Neural cell (in vitro differentiated cells): ENCODE measurements around the gene PAOX. TPM values are rescaled to one million over a fixed set of nuclear protein-coding genes. Genes with fewer than 3 reads are reported as not detected.
"Not testable (repeated sequence)": the region's sequence is repeated elsewhere in the genome, so short reads cannot be mapped to it uniquely, and the experiment has no call there.

Source experiments
- H2AFZ ChIP-seq: fragments of 200-600, 300-800 bp; sonication (generic), shearing (Covaris generic); 2 replicates; pipeline ENCODE4 v1.6.0; 2014; ENCODE audit warnings: low read depth, mild to moderate bottlenecking, antibody characterized with exemption, low read length, moderate library complexity
- H3F3A ChIP-seq: fragments of 200-600 bp; shearing (Covaris generic); 2 replicates; pipeline ENCODE4 v1.6.1; 2016; ENCODE audit warnings: mild to moderate bottlenecking, moderate library complexity, mixed read lengths, antibody characterized with exemption, low read length; ENCODE audit not compliant: insufficient read depth, poor library complexity, severe bottlenecking
- H3K27ac ChIP-seq: fragments of 200-600, 300-800 bp; sonication (generic), shearing (Covaris generic); 2 replicates; pipeline ENCODE4 v1.5.1; 2014; ENCODE audit warnings: mild to moderate bottlenecking, low read length, moderate library complexity
- H3K27me3 ChIP-seq: fragments of 300-800, 200-600 bp; sonication (generic), shearing (Covaris generic); 2 replicates; pipeline ENCODE4 v1.6.0; 2014; ENCODE audit warnings: mild to moderate bottlenecking, low read depth, low read length, moderate library complexity; ENCODE audit not compliant: insufficient read depth
- H3K36me3 ChIP-seq: fragments of 300-800, 200-600 bp; sonication (generic), shearing (Covaris generic); 2 replicates; pipeline ENCODE4 v1.5.1; 2014; ENCODE audit warnings: mild to moderate bottlenecking, antibody characterized with exemption, low read length, moderate library complexity; ENCODE audit not compliant: insufficient read depth
- H3K4me2 ChIP-seq: fragments of 300-800, 200-600 bp; sonication (generic), shearing (Covaris generic); 2 replicates; pipeline ENCODE4 v1.6.0; 2014; ENCODE audit warnings: mild to moderate bottlenecking, low read length
- H3K4me3 ChIP-seq: fragments of 300-800, 200-600 bp; sonication (generic), shearing (Covaris generic); 2 replicates; pipeline ENCODE4 v1.5.1; 2014; ENCODE audit warnings: mild to moderate bottlenecking, low read length, moderate library complexity
- H3K79me2 ChIP-seq: fragments of 200-600 bp; shearing (Covaris generic); replicated peaks from 2 replicates; pipeline ENCODE4 v1.6.0; 2014; ENCODE audit warnings: mild to moderate bottlenecking, low read length, moderate library complexity; ENCODE audit not compliant: insufficient read depth
- H3K9ac ChIP-seq: fragments of 300-800, 200-600 bp; sonication (generic), shearing (Covaris generic); 2 replicates; pipeline ENCODE4 v1.6.1; 2016; ENCODE audit warnings: mild to moderate bottlenecking, low read length, mixed read lengths
- H3K9me2 ChIP-seq: fragments of 200-600 bp; shearing (Covaris generic); 2 replicates; pipeline ENCODE4 v1.6.1; 2016; ENCODE audit warnings: mild to moderate bottlenecking, low read length, mixed read lengths; ENCODE audit not compliant: insufficient read depth
- H3K9me3 ChIP-seq: fragments of 200-600, 300-800 bp; sonication (generic), shearing (Covaris generic); 2 replicates; pipeline ENCODE4 v1.6.1; 2016; ENCODE audit warnings: mild to moderate bottlenecking, mixed run types, low read length, moderate library complexity, mixed read lengths
- H4K20me1 ChIP-seq: fragments of 200-600 bp; shearing (Covaris generic); 2 replicates; pipeline ENCODE4 v1.6.1; 2016; ENCODE audit warnings: mild to moderate bottlenecking, mixed run types; ENCODE audit not compliant: insufficient read depth
- CTCF ChIP-seq: fragments of 450-650 bp; IDR thresholded peaks from 2 replicates; pipeline ENCODE4 v1.5.1; 2014; ENCODE audit warnings: antibody characterized with exemption, mild to moderate bottlenecking, moderate library complexity; ENCODE audit not compliant: poor library complexity, severe bottlenecking
- EP300 ChIP-seq: fragments of 450-650 bp; conservative IDR thresholded peaks from 2 replicates; pipeline ENCODE4 v1.6.1; 2014; ENCODE audit warnings: antibody characterized with exemption, mild to moderate bottlenecking, moderate library complexity; ENCODE audit not compliant: poor library complexity, severe bottlenecking
- EZH2 ChIP-seq: fragments of 200-600, 300-800 bp; shearing (Covaris generic), sonication (generic); IDR thresholded peaks from 2 replicates; pipeline ENCODE4 v1.6.1; 2014; ENCODE audit warnings: antibody characterized with exemption, low read length, borderline replicate concordance, mild to moderate bottlenecking; ENCODE audit not compliant: insufficient read depth, poor library complexity, severe bottlenecking
- MXI1 ChIP-seq: fragments of 450-650 bp; conservative IDR thresholded peaks from 2 replicates; pipeline ENCODE4 v1.6.1; 2014; ENCODE audit warnings: antibody characterized with exemption, mild to moderate bottlenecking; ENCODE audit not compliant: poor library complexity, severe bottlenecking
- POLR2AphosphoS5 ChIP-seq: IDR thresholded peaks from 2 replicates; pipeline ENCODE4 v1.6.1; 2012
- RAD21 ChIP-seq: fragments of 450-650 bp; conservative IDR thresholded peaks from 2 replicates; pipeline ENCODE4 v1.6.1; 2014; ENCODE audit warnings: antibody characterized with exemption, mild to moderate bottlenecking, moderate library complexity
- REST ChIP-seq: IDR thresholded peaks from 2 replicates; pipeline ENCODE4 v1.6.1; 2012; ENCODE audit warnings: borderline replicate concordance
- SMC3 ChIP-seq: fragments of 450-650 bp; conservative IDR thresholded peaks from 2 replicates; pipeline ENCODE4 v1.6.1; 2014; ENCODE audit warnings: antibody characterized with exemption, mild to moderate bottlenecking, moderate library complexity; ENCODE audit not compliant: poor library complexity
- TAF1 ChIP-seq: IDR thresholded peaks from 2 replicates; pipeline ENCODE4 v1.6.1; 2012; ENCODE audit warnings: low read depth
- polyA plus RNA-seq: library from polyadenylated mRNA; depleted of rRNA; stranded (reverse); fragments of >200 nt; gene quantifications from 2 replicates; pipeline ENCODE4 v1.2.3, GENCODE V29; 2014

The PAOX gene
- polyA plus RNA-seq, 1 donor from 2014 or later, result 3.0 TPM

GRCh38 chr10:133411523-133412380 is 32.7 kb downstream of the PAOX start:
- Histone ChIP-seq H3K9me3 (no peaks in the 10 kb centered on the region), H3F3A (no peaks in the 10 kb centered on the region), H3K9ac (no peak overlapping the region), H3K27ac (no peak overlapping the region), H3K27me3 (no peaks in the 10 kb centered on the region), H3K4me2 (no peak overlapping the region), H3K36me3 (peaks cover 19% of the 10 kb centered on the region), H2AFZ (no peak overlapping the region), H3K79me2 (peaks cover 23% of the 10 kb centered on the region), H4K20me1 (no peaks in the 10 kb centered on the region), H3K9me2 (no peaks in the 10 kb centered on the region), H3K4me3 (no peak overlapping the region)
- TF ChIP-seq CTCF (no peak), REST (no peak), POLR2AphosphoS5 (no peak)

- no peaks in the 10 kb centered on the region for H3K9me3 ChIP-seq
- H3K27ac ChIP-seq, result no peak overlapping the region
- TF ChIP-seq MXI1 (no peak), EP300 (no peak), EZH2 (no peak), TAF1 (no peak), POLR2AphosphoS5 (no peak), SMC3 (no peak), RAD21 (no peak), CTCF (no peak), REST (no peak)
- H3K9me2 ChIP-seq, result no peaks in the 10 kb centered on the region
- peaks cover 19% of the 10 kb centered on the region for H3K36me3 ChIP-seq
- peaks cover 23% of the 10 kb centered on the region for H3K79me2 ChIP-seq
- no peak overlapping the region for H2AFZ ChIP-seq
- no peak overlapping the region for H3K9ac ChIP-seq
- H4K20me1 ChIP-seq, result no peaks in the 10 kb centered on the region
- H3K4me3 ChIP-seq, result no peak overlapping the region
- H3F3A ChIP-seq, result no peaks in the 10 kb centered on the region
- no peaks in the 10 kb centered on the region for H3K27me3 ChIP-seq
- H3K4me2 ChIP-seq, result no peak overlapping the region
Measured at GRCh38 chr10:133412381-133412711, 33.3 kb downstream of the PAOX start.

GRCh38 chr10:133414401-133414800 is 35.3 kb downstream of the PAOX start:
- not testable (repeated sequence) for H3F3A ChIP-seq, H3K4me3 ChIP-seq, H3K4me2 ChIP-seq, H3K9me2 ChIP-seq, H2AFZ ChIP-seq, H3K9me3 ChIP-seq, H4K20me1 ChIP-seq, H3K27ac ChIP-seq, H3K9ac ChIP-seq, H3K27me3 ChIP-seq
- Histone ChIP-seq H3K79me2 (peaks cover 10% of the 10 kb centered on the region), H3K36me3 (peaks cover 19% of the 10 kb centered on the region)
